Left ventricle myocardium inferior (tissue), 1 donor: ENCODE measurements around the gene CPE. TPM values are rescaled to one million over a fixed set of nuclear protein-coding genes. Genes with fewer than 3 reads are reported as not detected.

Experiments used
- DNase-seq: peaks from one replicate; pipeline ENCODE4 v3.0.0-alpha.2; 2020
- H3K27ac ChIP-seq: fragments of 200-600 bp; replicated peaks from 2 replicates; pipeline ENCODE4 v1.8.0; 2021
- H3K27me3 ChIP-seq: fragments of 200-600 bp; 2 replicates; pipeline ENCODE4 v1.8.0; 2021; ENCODE audit warnings: low read depth
- H3K36me3 ChIP-seq: fragments of 200-600 bp; 2 replicates; pipeline ENCODE4 v1.8.0; 2021
- H3K4me1 ChIP-seq: fragments of 200-600 bp; 2 replicates; pipeline ENCODE4 v1.8.0; 2021
- H3K4me3 ChIP-seq: fragments of 200-600 bp; 2 replicates; pipeline ENCODE4 v1.8.0; 2021; ENCODE audit warnings: mild to moderate bottlenecking, moderate library complexity
- H3K9me3 ChIP-seq: fragments of 200-600 bp; replicated peaks from 2 replicates; pipeline ENCODE4 v1.8.0; 2021
- CTCF ChIP-seq: fragments of 200-600 bp; IDR thresholded peaks from 2 replicates; pipeline ENCODE4 v1.8.0; 2021; ENCODE audit warnings: antibody characterized with exemption, mild to moderate bottlenecking, borderline replicate concordance
- intact Hi-C: fragments of 100-400 bp; cut with micrococcal nuclease; formaldehyde crosslinking; loops from one replicate; pipeline ENCODE4 v1.11.0; 2022
- total RNA-seq: library from RNA; stranded (reverse); fragmentation: NEBNext Ultra II Directional; extraction: Animal tissue kit (Norgen Biotek cat#: 25700); gene quantifications from one replicate; pipeline ENCODE4 v1.2.1, GENCODE V29; 2021
- donor health status: DM: no; HTN: yes; CAD: no; lungs with severe emphysema.

CPE gene
- total RNA-seq, 1 donor from 2014 or later = 43.2 TPM

GRCh38 chr4:165404080-165404479 lies 25.3 kb downstream of the CPE start:
- no peak for DNase-seq
- no peak for TF ChIP-seq CTCF
- no peaks in the 10 kb centered on the region for H3K27me3 ChIP-seq
- H3K4me1 ChIP-seq = no peaks in the 10 kb centered on the region
- H3K36me3 ChIP-seq = no peaks in the 10 kb centered on the region
- no peak overlapping the region for H3K27ac ChIP-seq
- H3K9me3 ChIP-seq = no peaks in the 10 kb centered on the region
- intact Hi-C loops = no loop called here
- no peak overlapping the region for H3K4me3 ChIP-seq

- no peaks in the 10 kb centered on the region for H3K36me3 ChIP-seq
- H3K27me3 ChIP-seq = no peaks in the 10 kb centered on the region
- TF ChIP-seq CTCF = no peak
- no peaks in the 10 kb centered on the region for H3K9me3 ChIP-seq
- H3K27ac ChIP-seq = no peak overlapping the region
- DNase-seq = no peak
- H3K4me1 ChIP-seq = no peaks in the 10 kb centered on the region
- intact Hi-C loops = no loop called here
- no peak overlapping the region for H3K4me3 ChIP-seq
Observed at GRCh38 chr4:165404696-165405095, 25.9 kb downstream of the CPE start.

- intact Hi-C loops = no loop called here
- Histone ChIP-seq H3K27ac (no peak overlapping the region), H3K4me1 (no peaks in the 10 kb centered on the region), H3K9me3 (no peaks in the 10 kb centered on the region), H3K27me3 (no peaks in the 10 kb centered on the region), H3K36me3 (no peaks in the 10 kb centered on the region), H3K4me3 (no peak overlapping the region)
- no peak for TF ChIP-seq CTCF
- no peak for DNase-seq
Observed at GRCh38 chr4:165410214-165410613, 31.4 kb downstream of the CPE start.

GRCh38 chr4:165415910-165416309 lies 37.1 kb downstream of the CPE start:
- intact Hi-C loops = no loop called here
- Histone ChIP-seq H3K9me3 (no peaks in the 10 kb centered on the region), H3K4me1 (no peaks in the 10 kb centered on the region), H3K27ac (no peak overlapping the region), H3K4me3 (no peak overlapping the region), H3K27me3 (no peaks in the 10 kb centered on the region), H3K36me3 (no peaks in the 10 kb centered on the region)
- DNase-seq = no peak
- no peak for TF ChIP-seq CTCF

- no peaks in the 10 kb centered on the region for H3K4me1 ChIP-seq
- intact Hi-C loops = no loop called here
- peak overlapping the region; percentile 45 for H3K27ac ChIP-seq
- no peaks in the 10 kb centered on the region for H3K9me3 ChIP-seq
- DNase-seq = no peak
- no peaks in the 10 kb centered on the region for H3K27me3 ChIP-seq
- no peaks in the 10 kb centered on the region for H3K36me3 ChIP-seq
- no peak overlapping the region for H3K4me3 ChIP-seq
- no peak for TF ChIP-seq CTCF
Observed at GRCh38 chr4:165418073-165418472, 39.3 kb downstream of the CPE start.

- no peak for DNase-seq
- no peaks in the 10 kb centered on the region for H3K27me3 ChIP-seq
- H3K4me1 ChIP-seq = no peaks in the 10 kb centered on the region
- intact Hi-C loops = no loop called here
- peaks cover 28% of the 10 kb centered on the region for H3K9me3 ChIP-seq
- H3K27ac ChIP-seq = peak overlapping the region; percentile 47
- no peak overlapping the region for H3K4me3 ChIP-seq
- TF ChIP-seq CTCF = peak; percentile 17
- H3K36me3 ChIP-seq = no peaks in the 10 kb centered on the region
Observed at GRCh38 chr4:165425629-165426028, 46.8 kb downstream of the CPE start.
